AG04450 (cell line): ENCODE measurements around the gene ATP1A4. TPM values are rescaled to one million over a fixed set of nuclear protein-coding genes. Genes with fewer than 3 reads are reported as not detected.

Experiments used
- CTCF ChIA-PET: fragments of 300-600, 350-600 bp; formaldehyde crosslinking; extraction: SDS; loops from one replicate; lab custom pipeline; 2022; ENCODE audit warnings: antibody characterized with exemption, inconsistent platforms; lab: Charles Lee
- POLR2A ChIA-PET: fragments of 350-600 bp; formaldehyde crosslinking; extraction: SDS; loops from one replicate; lab custom pipeline; 2021; ENCODE audit warnings: antibody characterized with exemption, inconsistent platforms; lab: Yijun Ruan, JAX
- DNase-seq: peaks from one replicate; pipeline ENCODE4 v3.0.0-alpha.2; 2011; ENCODE audit warnings: low read depth, low spot score
- H3K27ac ChIP-seq: one replicate; pipeline ENCODE4 v1.5.1; 2012; ENCODE audit warnings: low read depth, low read length, control low read depth
- H3K27me3 ChIP-seq: one replicate; pipeline ENCODE4 v1.6.0; 2012; ENCODE audit warnings: low read length; ENCODE audit not compliant: control insufficient read depth, insufficient read depth
- H3K4me3 ChIP-seq: 2 replicates; pipeline ENCODE4 v1.5.1; 2011; ENCODE audit warnings: mild to moderate bottlenecking, low read depth, low read length, control low read depth
- H3K9me3 ChIP-seq: 2 replicates; pipeline ENCODE4 v1.5.1; 2012; ENCODE audit warnings: low read length; ENCODE audit not compliant: control insufficient read depth, insufficient read depth
- polyA plus RNA-seq: library from polyadenylated mRNA; depleted of rRNA; stranded (reverse); fragments of >200 nt; gene quantifications from 2 replicates; pipeline ENCODE4 v1.2.3, GENCODE V29; 2011
- TF ChIP-seq, protein P1 (sequence below): IDR thresholded peaks from 2 replicates; pipeline ENCODE4 v1.5.1; 2011; ENCODE audit warnings: low read depth, low read length, control low read depth, inconsistent platforms

The ATP1A4 gene
- polyA plus RNA-seq, 1 experiment = not detected

DNA sequence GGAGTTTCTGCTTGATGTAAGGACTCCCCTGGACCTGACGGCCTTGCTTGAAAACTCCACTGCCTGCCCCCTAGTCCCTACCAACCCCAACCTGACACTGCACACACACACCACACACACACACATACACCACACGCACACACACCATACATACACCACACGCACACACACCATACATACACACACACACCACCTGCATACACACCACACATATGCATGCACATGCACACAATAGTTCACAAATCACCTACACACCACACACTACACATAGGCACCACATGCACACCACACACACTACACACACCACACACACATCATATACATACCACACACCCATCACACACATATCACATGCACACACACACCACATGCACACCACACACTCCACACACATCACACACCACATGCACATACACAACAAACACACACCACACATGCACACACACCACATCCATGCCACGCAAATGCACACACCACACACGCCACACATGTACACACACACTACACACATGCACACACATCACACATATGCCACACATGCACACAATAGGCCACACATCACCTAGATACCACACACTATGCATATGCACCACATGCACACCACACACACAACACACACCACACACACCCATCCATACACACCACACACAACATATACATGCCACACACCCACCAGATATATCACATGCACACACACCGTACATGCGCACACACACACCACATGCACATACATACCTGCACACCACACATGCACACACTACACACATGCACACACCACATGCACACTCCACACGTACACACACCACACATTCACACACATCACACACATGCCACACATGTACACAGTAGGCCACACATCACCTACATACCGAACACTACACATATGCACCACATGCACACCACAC lies 42.7 kb downstream of the ATP1A4 start:
- POLR2A ChIA-PET = interaction anchor here (0.6 to 1.0 kb wide), 5 partner anchors 25 to 97 kb away, joined by 3 to 9 read pairs (median 3); no protein-coding TSS in a partner anchor
- Histone ChIP-seq H3K27me3 (peaks cover 12% of the 10 kb centered on the region), H3K9me3 (no peaks in the 10 kb centered on the region), H3K4me3 (no peak overlapping the region), H3K27ac (no peak overlapping the region)
- TF ChIP-seq, protein P1, sequence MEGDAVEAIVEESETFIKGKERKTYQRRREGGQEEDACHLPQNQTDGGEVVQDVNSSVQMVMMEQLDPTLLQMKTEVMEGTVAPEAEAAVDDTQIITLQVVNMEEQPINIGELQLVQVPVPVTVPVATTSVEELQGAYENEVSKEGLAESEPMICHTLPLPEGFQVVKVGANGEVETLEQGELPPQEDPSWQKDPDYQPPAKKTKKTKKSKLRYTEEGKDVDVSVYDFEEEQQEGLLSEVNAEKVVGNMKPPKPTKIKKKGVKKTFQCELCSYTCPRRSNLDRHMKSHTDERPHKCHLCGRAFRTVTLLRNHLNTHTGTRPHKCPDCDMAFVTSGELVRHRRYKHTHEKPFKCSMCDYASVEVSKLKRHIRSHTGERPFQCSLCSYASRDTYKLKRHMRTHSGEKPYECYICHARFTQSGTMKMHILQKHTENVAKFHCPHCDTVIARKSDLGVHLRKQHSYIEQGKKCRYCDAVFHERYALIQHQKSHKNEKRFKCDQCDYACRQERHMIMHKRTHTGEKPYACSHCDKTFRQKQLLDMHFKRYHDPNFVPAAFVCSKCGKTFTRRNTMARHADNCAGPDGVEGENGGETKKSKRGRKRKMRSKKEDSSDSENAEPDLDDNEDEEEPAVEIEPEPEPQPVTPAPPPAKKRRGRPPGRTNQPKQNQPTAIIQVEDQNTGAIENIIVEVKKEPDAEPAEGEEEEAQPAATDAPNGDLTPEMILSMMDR = no peak
- no peak for DNase-seq
- CTCF ChIA-PET = interaction anchor here (0.6 to 5.4 kb wide), 83 partner anchors 11 to 278 kb away, joined by 3 to 258 read pairs (median 5); partner anchors contain the start of genes DCAF8, IGSF8, PEA15 and PEX19

DNA sequence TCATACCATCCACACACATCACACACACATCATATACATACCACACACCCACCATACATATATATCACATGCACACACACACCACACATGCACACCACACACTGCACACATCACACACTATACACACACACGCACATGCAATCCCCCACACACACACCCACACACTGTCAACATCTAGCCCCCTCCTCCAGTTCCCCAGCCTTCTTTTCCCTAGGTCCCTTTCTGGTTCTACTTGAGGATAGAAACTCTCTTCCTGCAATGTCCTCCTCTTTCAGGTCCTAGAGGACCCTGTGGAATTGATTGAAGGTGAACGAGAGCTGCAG lies 43.3 kb downstream of the ATP1A4 start:
- ChIA-PET CTCF (interaction anchor here (1.4 to 1.7 kb wide), 2 partner anchors 25 to 97 kb away, joined by 6 to 13 read pairs; no protein-coding TSS in a partner anchor), POLR2A (no interaction called here)
- H3K27me3 ChIP-seq = peaks cover 12% of the 10 kb centered on the region
- DNase-seq = no peak
- no peaks in the 10 kb centered on the region for H3K9me3 ChIP-seq
- H3K4me3 ChIP-seq = no peak overlapping the region
- TF ChIP-seq, protein P1 = no peak
- no peak overlapping the region for H3K27ac ChIP-seq

GRCh38 chr1:160196143-160196542 lies 44.7 kb downstream of the ATP1A4 start:
- H3K27me3 ChIP-seq = peaks cover 12% of the 10 kb centered on the region
- no peak overlapping the region for H3K4me3 ChIP-seq
- ChIA-PET CTCF (interaction anchor here (0.6 to 1.7 kb wide), 5 partner anchors 24 to 260 kb away, joined by 3 to 13 read pairs (median 5); no protein-coding TSS in a partner anchor), POLR2A (interaction anchor here (1.3 kb wide), 1 partner anchor 23 kb away, joined by 4 read pairs; no protein-coding TSS in a partner anchor)
- DNase-seq = no peak
- no peaks in the 10 kb centered on the region for H3K9me3 ChIP-seq
- TF ChIP-seq, protein P1 = no peak
- no peak overlapping the region for H3K27ac ChIP-seq

DNA sequence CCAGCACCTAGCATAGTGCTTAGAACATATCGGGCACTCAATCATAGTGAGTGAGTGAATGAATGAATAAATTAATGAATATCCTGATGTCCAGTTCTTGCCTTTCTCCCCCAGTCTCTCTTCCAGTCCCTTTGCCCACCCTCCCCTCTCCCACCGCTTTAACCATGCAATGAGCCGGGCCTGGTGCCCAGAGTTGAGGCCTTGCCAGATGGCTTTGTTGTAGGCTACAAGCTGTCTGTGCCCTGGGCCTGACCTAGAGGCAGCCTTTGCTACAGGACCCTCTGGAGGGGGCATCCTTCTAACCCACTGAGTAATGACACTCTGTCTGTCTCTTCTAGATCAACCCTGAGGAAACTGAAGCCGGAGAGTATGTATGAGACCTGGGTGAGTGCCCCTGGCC lies 45.8 kb downstream of the ATP1A4 start:
- Histone ChIP-seq H3K27ac (no peak overlapping the region), H3K4me3 (no peak overlapping the region), H3K27me3 (peaks cover 12% of the 10 kb centered on the region), H3K9me3 (no peaks in the 10 kb centered on the region)
- TF ChIP-seq, protein P1 = no peak
- ChIA-PET POLR2A (no interaction called here), CTCF (interaction anchor here (1.6 kb wide), 1 partner anchor 111 kb away, joined by 4 read pairs; no protein-coding TSS in a partner anchor)
- no peak for DNase-seq

GRCh38 chr1:160200786-160201185 lies 49.4 kb downstream of the ATP1A4 start:
- TF ChIP-seq, protein P1 = no peak
- no peak overlapping the region for H3K4me3 ChIP-seq
- H3K27ac ChIP-seq = no peak overlapping the region
- DNase-seq = no peak
- peaks cover 3% of the 10 kb centered on the region for H3K27me3 ChIP-seq
- POLR2A ChIA-PET = no interaction called here
- peaks cover 2% of the 10 kb centered on the region; the same call in 1 of the 2 replicates for H3K9me3 ChIP-seq
- CTCF ChIA-PET = interaction anchor here (0.9 to 9.2 kb wide), 4 partner anchors 8 to 115 kb away, joined by 4 to 130 read pairs (median 10); no protein-coding TSS in a partner anchor
